ENCODE measurements around the gene ABLIM2. TPM values are rescaled to one million over a fixed set of nuclear protein-coding genes. Genes with fewer than 3 reads are reported as not detected.

The ABLIM2 gene
- total and polyA plus RNA-seq, 2 of the 8 experiments (the other 6 are each of a cell fraction or from before 2014, with no cell fraction given): 2.8 to 3.0 TPM

DNA sequence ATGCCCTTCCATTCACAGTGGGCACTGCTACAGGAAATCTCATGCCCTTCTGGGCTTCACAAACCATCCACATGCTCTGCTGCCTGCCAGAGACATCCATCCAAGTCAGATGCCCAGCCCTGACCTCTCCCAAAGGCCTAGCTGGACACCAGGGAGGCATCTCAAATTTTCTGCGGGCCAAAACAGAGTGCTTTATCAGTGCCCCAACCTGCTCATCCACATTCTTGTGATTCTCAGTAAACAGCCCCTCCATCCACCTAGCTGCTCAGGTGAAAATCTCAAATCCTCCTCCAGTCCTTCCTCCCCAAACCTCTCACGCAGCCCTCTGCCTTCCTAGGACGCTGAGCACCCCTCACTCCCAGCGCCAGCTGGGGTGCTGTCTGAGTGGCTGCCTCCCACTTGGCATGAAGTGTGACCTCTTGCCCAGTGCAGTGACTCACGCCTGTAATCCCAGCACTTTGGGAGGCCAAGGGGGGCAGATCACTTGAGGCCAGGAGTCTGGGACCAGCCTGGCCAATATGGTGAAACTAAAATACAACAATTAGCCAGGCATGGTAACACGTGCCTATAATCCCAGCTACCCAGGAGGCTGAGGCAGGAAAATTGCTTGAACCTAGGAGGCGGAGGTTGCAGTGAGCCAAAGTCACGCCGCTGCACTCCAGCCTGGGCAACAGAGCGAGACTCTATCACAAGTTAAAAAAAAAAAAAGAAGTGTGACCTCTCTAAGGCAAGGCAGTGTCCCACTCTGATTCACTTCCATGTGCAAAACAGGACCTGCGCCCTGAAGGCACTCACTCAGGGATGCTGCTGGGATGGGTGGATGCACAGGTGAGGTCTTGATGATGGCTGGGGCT, 217.3 kb downstream of the ABLIM2 start (continued):
- 0 out of 4 replicates have a peak, but pooled peaks of 1 of the 2 experiments have one; percentile 7 for TF ChIP-seq RAD21 (IDR thresholded peaks at IDR 0.05 in 1 of 2, conservative IDR thresholded peaks at IDR 0.05 in 1 of 2; ENCODE audit: low read depth in 2 of 2, low read length in 2 of 2)
- peak; percentile 92 for TF ChIP-seq SP1 (IDR thresholded peaks at IDR 0.05; ENCODE audit: low read depth, low read length)
- TF ChIP-seq CBX8 (IDR thresholded peaks at IDR 0.05; ENCODE audit: borderline replicate concordance, low read depth, low read length): no peak
- TF ChIP-seq BCL11A (IDR thresholded peaks at IDR 0.05; ENCODE audit: low read depth in 2 of 2, low read length in 2 of 2): peak in 1 of 2 experiments; percentile 22
- TF ChIP-seq SP2 (IDR thresholded peaks at IDR 0.05; ENCODE audit: low read length): no peak
- TF ChIP-seq RNF2 (IDR thresholded peaks at IDR 0.05; ENCODE audit: borderline replicate concordance, low read depth, low read length, missing control alignments, poor library complexity, severe bottlenecking): no peak
- 0 out of 2 replicates have a peak, but pooled peaks have one; percentile 19 for TF ChIP-seq TAF1 (IDR thresholded peaks at IDR 0.05; ENCODE audit: low read depth, low read length)
- TF ChIP-seq ASH2L (IDR thresholded peaks at IDR 0.05; ENCODE audit: low read length): peak; percentile 85
- no peak for TF ChIP-seq NRF1 (IDR thresholded peaks at IDR 0.05; ENCODE audit: low read depth, low read length)
- TF ChIP-seq SIX5 (IDR thresholded peaks at IDR 0.05; ENCODE audit: low read depth, low read length): no peak
- 0 out of 3 replicates have a peak, but pooled peaks of 1 of the 2 experiments have one; percentile 14 for TF ChIP-seq POLR2A (IDR thresholded peaks at IDR 0.05; ENCODE audit: control extremely low read depth in 1 of 2, low read depth in 2 of 2, low read length in 2 of 2)

All from H1 (cell line).